UCSD-AML1 (cell line): ENCODE measurements around the gene ISLR2.
"Not testable (repeated sequence)": the region's sequence is repeated elsewhere in the genome, so short reads cannot be mapped to it uniquely, and the experiment has no call there.

Source experiments
- DNase-seq: peaks from one replicate; lab custom pipeline; 2025; ENCODE audit not compliant: unreplicated experiment; lab: John Stamatoyannopoulos, UW

Gene ISLR2

GRCh38 chr15:74130155-74130848 lies at the start of gene ISLR2:
Gene ISLR2 (plus strand): TSS chr15:74130586. CDS start chr15:74132755, 2,169 bp downstream.
- no peak for DNase-seq

- not testable (repeated sequence) for DNase-seq
Measured at GRCh38 chr15:74082450-74082849, 47.9 kb upstream of the ISLR2 start, which contains the start of gene GOLGA6A. Gene GOLGA6A (minus strand): TSS chr15:74082550. CDS start chr15:74082509, 41 bp downstream.

- not testable (repeated sequence) for DNase-seq
Measured at GRCh38 chr15:74094567-74094966, 35.8 kb upstream of the ISLR2 start.

GRCh38 chr15:74095610-74096009 lies 34.8 kb upstream of the ISLR2 start:
- DNase-seq, result not testable (repeated sequence)

- not testable (repeated sequence) for DNase-seq
Measured at GRCh38 chr15:74096753-74097474, 33.5 kb upstream of the ISLR2 start.

GRCh38 chr15:74099963-74100733 lies 30.2 kb upstream of the ISLR2 start:
- not testable (repeated sequence) for DNase-seq

- DNase-seq, result no peak
Measured at GRCh38 chr15:74108111-74108510, 22.3 kb upstream of the ISLR2 start.

- DNase-seq, result not testable (repeated sequence)
Measured at GRCh38 chr15:74108611-74109010, 21.8 kb upstream of the ISLR2 start.

GRCh38 chr15:74109713-74110112 lies 20.7 kb upstream of the ISLR2 start:
- no peak for DNase-seq

- DNase-seq, result no peak
Measured at GRCh38 chr15:74120426-74120825, 10.0 kb upstream of the ISLR2 start.

GRCh38 chr15:74121039-74121438 lies 9.3 kb upstream of the ISLR2 start:
- no peak for DNase-seq

- no peak for DNase-seq
Measured at GRCh38 chr15:74121858-74122257, 8.5 kb upstream of the ISLR2 start.

GRCh38 chr15:74122403-74123130 lies 7.8 kb upstream of the ISLR2 start:
- DNase-seq, result no peak

GRCh38 chr15:74123131-74123429 lies 7.3 kb upstream of the ISLR2 start:
- DNase-seq, result peak; percentile 80

GRCh38 chr15:74123658-74124057 lies 6.7 kb upstream of the ISLR2 start:
- DNase-seq, result no peak

- DNase-seq, result no peak
Measured at GRCh38 chr15:74124196-74124595, 6.2 kb upstream of the ISLR2 start.

GRCh38 chr15:74124759-74125158 lies 5.6 kb upstream of the ISLR2 start:
- DNase-seq, result no peak

GRCh38 chr15:74127255-74127953 lies 3.0 kb upstream of the ISLR2 start:
- peak; percentile 91 for DNase-seq

GRCh38 chr15:74127954-74128784 lies 2.2 kb upstream of the ISLR2 start:
- DNase-seq, result no peak
